HPDE6-E6E7 (cell line): Measurements from ENCODE around the gene CLCA1.

Experiments used
- DNase-seq: peaks from one replicate; pipeline ENCODE4 v3.0.0; 2011; ENCODE audit warnings: missing footprints; ENCODE audit errors: extremely low spot score

Gene CLCA1

GRCh38 chr1:86503406-86504136 is 34.8 kb downstream of the CLCA1 start:
- DNase-seq, result no peak

- no peak for DNase-seq
Measured at GRCh38 chr1:86504137-86504479, 35.4 kb downstream of the CLCA1 start.

GRCh38 chr1:86504895-86505563 is 36.3 kb downstream of the CLCA1 start:
- DNase-seq, result no peak

GRCh38 chr1:86505564-86505902 is 36.8 kb downstream of the CLCA1 start:
- DNase-seq, result no peak

- no peak for DNase-seq
Measured at GRCh38 chr1:86507935-86508582, 39.3 kb downstream of the CLCA1 start.

- no peak for DNase-seq
Measured at GRCh38 chr1:86508583-86508969, 39.8 kb downstream of the CLCA1 start.

GRCh38 chr1:86515597-86515996 is 46.9 kb downstream of the CLCA1 start:
- DNase-seq, result peak; percentile 73

- no peak for DNase-seq
Measured at GRCh38 chr1:86516335-86516734, 47.6 kb downstream of the CLCA1 start.

GRCh38 chr1:86517336-86517735 is 48.6 kb downstream of the CLCA1 start:
- DNase-seq, result peak; percentile 47

GRCh38 chr1:86520789-86521521 is 52.2 kb downstream of the CLCA1 start:
- DNase-seq, result no peak

- no peak for DNase-seq
Measured at GRCh38 chr1:86521522-86521891, 52.8 kb downstream of the CLCA1 start.

GRCh38 chr1:86522240-86522639 is 53.5 kb downstream of the CLCA1 start:
- DNase-seq, result no peak

GRCh38 chr1:86523670-86524354 is 55.1 kb downstream of the CLCA1 start:
- no peak for DNase-seq

- DNase-seq, result no peak
Measured at GRCh38 chr1:86527306-86527705, 58.6 kb downstream of the CLCA1 start.

GRCh38 chr1:86530211-86530845 is 61.6 kb downstream of the CLCA1 start:
- DNase-seq, result no peak

GRCh38 chr1:86537928-86538695 is 69.4 kb downstream of the CLCA1 start:
- DNase-seq, result no peak

GRCh38 chr1:86538775-86539174 is 70.0 kb downstream of the CLCA1 start:
- DNase-seq, result no peak

- no peak for DNase-seq
Measured at GRCh38 chr1:86541859-86542258, 73.1 kb downstream of the CLCA1 start.

- DNase-seq, result peak; percentile 67
Measured at GRCh38 chr1:86542631-86543030, 73.9 kb downstream of the CLCA1 start.

- peak; percentile 67 for DNase-seq
Measured at GRCh38 chr1:86546787-86547221, 78.1 kb downstream of the CLCA1 start, which contains the start of gene CLCA4. Gene CLCA4 (plus strand): TSS chr1:86547078. CDS start chr1:86547120, 42 bp downstream.

GRCh38 chr1:86548839-86549238 is 80.1 kb downstream of the CLCA1 start:
- no peak for DNase-seq
